IPS-15b (cell line): ENCODE data around the gene INTS11.
"Not testable (repeated sequence)": the region's sequence is repeated elsewhere in the genome, so short reads cannot be mapped to it uniquely, and the experiment has no call there.

ENCODE experiments used
- H3K27me3 ChIP-seq: one replicate; pipeline ENCODE4 v1.6.1; 2013; ENCODE audit warnings: low read length; ENCODE audit not compliant: control insufficient read depth, insufficient read depth
- H3K36me3 ChIP-seq: one replicate; pipeline ENCODE4 v1.6.1; 2013; ENCODE audit warnings: low read length; ENCODE audit not compliant: control insufficient read depth, insufficient read depth
- H3K4me1 ChIP-seq: one replicate; pipeline ENCODE4 v1.6.1; 2013; ENCODE audit warnings: mild to moderate bottlenecking, low read length; ENCODE audit not compliant: control insufficient read depth, insufficient read depth
- H3K4me3 ChIP-seq: one replicate; pipeline ENCODE4 v1.5.1; 2013; ENCODE audit warnings: low read depth, low read length
- H3K9ac ChIP-seq: one replicate; pipeline ENCODE4 v1.6.1; 2013; ENCODE audit warnings: low read depth, mild to moderate bottlenecking, low read length
- H3K9me3 ChIP-seq: one replicate; pipeline ENCODE4 v1.6.1; 2013; ENCODE audit warnings: mild to moderate bottlenecking, low read length; ENCODE audit not compliant: control insufficient read depth, insufficient read depth

The INTS11 gene

GRCh38 chr1:1324524-1325287 is at the start of gene INTS11, which contains the start of gene CPTP:
INTS11 (minus strand) TSS chr1:1324660; CDS start chr1:1324608, 52 bp downstream.
CPTP (plus strand) TSS chr1:1324802; CDS start chr1:1326911, 2,109 bp downstream.
- Histone ChIP-seq H3K27me3 (no peaks in the 10 kb centered on the region), H3K36me3 (peaks cover 26% of the 10 kb centered on the region), H3K4me3 (peak within 1 kb of the TSS; percentile 71), H3K9ac (peak within 1 kb of the TSS; percentile 79), H3K9me3 (no peaks in the 10 kb centered on the region), H3K4me1 (peaks cover 3% of the 10 kb centered on the region)

- Histone ChIP-seq H3K9me3 (no peaks in the 10 kb centered on the region), H3K4me1 (peaks cover 3% of the 10 kb centered on the region)
Measured at GRCh38 chr1:1373815-1374588, 49.5 kb upstream of the INTS11 start.

GRCh38 chr1:1373051-1373814 is 48.8 kb upstream of the INTS11 start:
- Histone ChIP-seq H3K4me3 (no peak overlapping the region), H3K9me3 (no peaks in the 10 kb centered on the region), H3K27me3 (no peaks in the 10 kb centered on the region), H3K9ac (no peak overlapping the region), H3K4me1 (peaks cover 3% of the 10 kb centered on the region), H3K36me3 (peaks cover 12% of the 10 kb centered on the region)

More at GRCh38 chr1:1373815-1374588, 49.5 kb upstream of the INTS11 start:
- H3K36me3 ChIP-seq, result peaks cover 12% of the 10 kb centered on the region
- H3K9ac ChIP-seq, result peak overlapping the region; percentile 81
- peak overlapping the region; percentile 91 for H3K4me3 ChIP-seq
- no peaks in the 10 kb centered on the region for H3K27me3 ChIP-seq

GRCh38 chr1:1371746-1372711 is 47.6 kb upstream of the INTS11 start:
- no peak overlapping the region for H3K9ac ChIP-seq
- peaks cover 5% of the 10 kb centered on the region for H3K9me3 ChIP-seq
- H3K4me1 ChIP-seq, result peaks cover 3% of the 10 kb centered on the region
- H3K36me3 ChIP-seq, result peaks cover 12% of the 10 kb centered on the region
- H3K27me3 ChIP-seq, result no peaks in the 10 kb centered on the region
- H3K4me3 ChIP-seq, result peak overlapping the region; percentile 18

- peaks cover 11% of the 10 kb centered on the region for H3K9me3 ChIP-seq
- peaks cover 12% of the 10 kb centered on the region for H3K36me3 ChIP-seq
- H3K4me1 ChIP-seq, result peaks cover 3% of the 10 kb centered on the region
- no peak overlapping the region for H3K4me3 ChIP-seq
- no peaks in the 10 kb centered on the region for H3K27me3 ChIP-seq
- no peak overlapping the region for H3K9ac ChIP-seq
Measured at GRCh38 chr1:1371364-1371745, 46.9 kb upstream of the INTS11 start.

- peaks cover 12% of the 10 kb centered on the region for H3K36me3 ChIP-seq
- no peaks in the 10 kb centered on the region for H3K27me3 ChIP-seq
- peaks cover 15% of the 10 kb centered on the region for H3K9me3 ChIP-seq
- H3K4me1 ChIP-seq, result peaks cover 3% of the 10 kb centered on the region
- H3K9ac ChIP-seq, result no peak overlapping the region
- no peak overlapping the region for H3K4me3 ChIP-seq
Measured at GRCh38 chr1:1370771-1371300, 46.4 kb upstream of the INTS11 start.

- Histone ChIP-seq H3K9me3 (peaks cover 15% of the 10 kb centered on the region), H3K36me3 (peaks cover 12% of the 10 kb centered on the region)
- H3K27me3 ChIP-seq, H3K4me3 ChIP-seq, H3K9ac ChIP-seq, H3K4me1 ChIP-seq: not testable (repeated sequence)
Measured at GRCh38 chr1:1370094-1370493, 45.6 kb upstream of the INTS11 start.

- Histone ChIP-seq H3K27me3 (no peaks in the 10 kb centered on the region), H3K4me1 (no peaks in the 10 kb centered on the region), H3K9me3 (peaks cover 15% of the 10 kb centered on the region), H3K4me3 (no peak overlapping the region), H3K36me3 (peaks cover 1% of the 10 kb centered on the region), H3K9ac (no peak overlapping the region)
Measured at GRCh38 chr1:1367315-1367714, 42.9 kb upstream of the INTS11 start.

- Histone ChIP-seq H3K4me1 (peaks cover 2% of the 10 kb centered on the region), H3K9me3 (peaks cover 15% of the 10 kb centered on the region), H3K27me3 (no peaks in the 10 kb centered on the region), H3K9ac (no peak overlapping the region), H3K4me3 (no peak overlapping the region), H3K36me3 (no peaks in the 10 kb centered on the region)
Measured at GRCh38 chr1:1366699-1367066, 42.2 kb upstream of the INTS11 start.

- Histone ChIP-seq H3K4me1 (peaks cover 2% of the 10 kb centered on the region), H3K9me3 (peaks cover 15% of the 10 kb centered on the region), H3K9ac (no peak overlapping the region), H3K27me3 (no peaks in the 10 kb centered on the region), H3K36me3 (no peaks in the 10 kb centered on the region), H3K4me3 (no peak overlapping the region)
Measured at GRCh38 chr1:1365875-1366698, 41.6 kb upstream of the INTS11 start.
